Loucy (cell line): ENCODE measurements around the gene HAUS3.

Source experiments
- H2AFZ ChIP-seq: fragments of 200-600 bp; sonication (generic); 2 replicates; pipeline ENCODE4 v1.6.0; 2016; ENCODE audit warnings: antibody characterized with exemption, mild to moderate bottlenecking, low read length, moderate library complexity
- H3F3A ChIP-seq: fragments of 200-600 bp; 2 replicates; pipeline ENCODE4 v1.6.0; 2016; ENCODE audit warnings: antibody characterized with exemption, low read depth, mild to moderate bottlenecking
- H3K27me3 ChIP-seq: fragments of 200-600 bp; sonication (generic); 2 replicates; pipeline ENCODE4 v1.6.1; 2014; ENCODE audit warnings: low read length, mild to moderate bottlenecking; ENCODE audit not compliant: insufficient read depth, poor library complexity, severe bottlenecking
- H3K36me3 ChIP-seq: fragments of 200-600 bp; sonication (generic); 2 replicates; pipeline ENCODE4 v1.6.1; 2016; ENCODE audit warnings: low read length; ENCODE audit not compliant: insufficient read depth
- H3K4me1 ChIP-seq: fragments of 200-600 bp; sonication (generic); 2 replicates; pipeline ENCODE4 v1.5.1; 2014; ENCODE audit warnings: low read length, mild to moderate bottlenecking; ENCODE audit not compliant: insufficient read depth, poor library complexity, severe bottlenecking
- H3K4me2 ChIP-seq: fragments of 200-600 bp; sonication (generic); 2 replicates; pipeline ENCODE4 v1.6.0; 2014; ENCODE audit warnings: antibody characterized with exemption, low read length, low read depth, mild to moderate bottlenecking; ENCODE audit not compliant: poor library complexity, severe bottlenecking
- H3K4me3 ChIP-seq: fragments of 200-600 bp; sonication (generic); 2 replicates; pipeline ENCODE4 v1.5.1; 2014; ENCODE audit warnings: low read length, mild to moderate bottlenecking, mixed read lengths; ENCODE audit not compliant: poor library complexity, severe bottlenecking
- H3K79me2 ChIP-seq: fragments of 200-600 bp; sonication (generic); 2 replicates; pipeline ENCODE4 v1.6.1; 2014; ENCODE audit warnings: low read length; ENCODE audit not compliant: insufficient read depth
- H3K9ac ChIP-seq: fragments of 200-600 bp; sonication (generic); 2 replicates; pipeline ENCODE4 v1.6.0; 2014; ENCODE audit warnings: mild to moderate bottlenecking, low read depth, low read length, moderate library complexity; ENCODE audit not compliant: poor library complexity, severe bottlenecking
- H3K9me2 ChIP-seq: fragments of 200-600 bp; sonication (generic); replicated peaks from 2 replicates; pipeline ENCODE4 v1.6.1; 2016; ENCODE audit warnings: low read depth, low read length, mixed read lengths
- H3K9me3 ChIP-seq: fragments of 200-600 bp; sonication (generic); 2 replicates; pipeline ENCODE4 v1.6.1; 2014; ENCODE audit warnings: mild to moderate bottlenecking, antibody characterized with exemption, low read length, low read depth; ENCODE audit not compliant: insufficient read depth
- H4K20me1 ChIP-seq: fragments of 200-600 bp; sonication (generic); 2 replicates; pipeline ENCODE4 v1.6.0; 2014; ENCODE audit warnings: antibody characterized with exemption, low read length, mild to moderate bottlenecking; ENCODE audit not compliant: insufficient read depth, poor library complexity, severe bottlenecking
- CTCF ChIP-seq: fragments of 200-600 bp; sonication (generic); conservative IDR thresholded peaks from 2 replicates; pipeline ENCODE4 v1.5.1; 2014; ENCODE audit warnings: mild to moderate bottlenecking, antibody characterized with exemption, low read length
- EZH2phosphoT487 ChIP-seq: fragments of 200-600 bp; IDR thresholded peaks from 2 replicates; pipeline ENCODE4 v1.6.1; 2018; ENCODE audit warnings: antibody characterized with exemption, mild to moderate bottlenecking, moderate library complexity, borderline replicate concordance

Gene HAUS3

GRCh38 chr4:2256156-2256731 lies 14.3 kb upstream of the HAUS3 start:
- H2AFZ ChIP-seq: no peak overlapping the region
- H4K20me1 ChIP-seq: peaks cover 55% of the 10 kb centered on the region
- H3K4me2 ChIP-seq: no peak overlapping the region
- H3K79me2 ChIP-seq: peaks cover 54% of the 10 kb centered on the region
- no peak for TF ChIP-seq EZH2phosphoT487
- TF ChIP-seq CTCF: no peak
- H3K36me3 ChIP-seq: peaks cover 14% of the 10 kb centered on the region; the same call in 1 of the 2 replicates
- no peaks in the 10 kb centered on the region for H3K9me3 ChIP-seq
- no peaks in the 10 kb centered on the region for H3K9me2 ChIP-seq
- no peaks in the 10 kb centered on the region for H3F3A ChIP-seq
- H3K27me3 ChIP-seq: no peaks in the 10 kb centered on the region
- no peak overlapping the region for H3K4me3 ChIP-seq
- no peak overlapping the region for H3K9ac ChIP-seq
- H3K4me1 ChIP-seq: peaks cover 11% of the 10 kb centered on the region

GRCh38 chr4:2255501-2256155 lies 13.7 kb upstream of the HAUS3 start:
- H3K9me3 ChIP-seq: no peaks in the 10 kb centered on the region
- no peak overlapping the region for H3K4me2 ChIP-seq
- H4K20me1 ChIP-seq: peaks cover 49% of the 10 kb centered on the region
- no peaks in the 10 kb centered on the region for H3F3A ChIP-seq
- no peaks in the 10 kb centered on the region for H3K9me2 ChIP-seq
- no peak for TF ChIP-seq CTCF
- TF ChIP-seq EZH2phosphoT487: no peak
- peaks cover 48% of the 10 kb centered on the region for H3K79me2 ChIP-seq
- peaks cover 14% of the 10 kb centered on the region; the same call in 1 of the 2 replicates for H3K36me3 ChIP-seq
- H3K27me3 ChIP-seq: no peaks in the 10 kb centered on the region
- no peak overlapping the region for H3K9ac ChIP-seq
- H3K4me3 ChIP-seq: no peak overlapping the region
- H2AFZ ChIP-seq: no peak overlapping the region
- H3K4me1 ChIP-seq: peaks cover 10% of the 10 kb centered on the region

GRCh38 chr4:2254665-2255500 lies 13.0 kb upstream of the HAUS3 start:
- TF ChIP-seq CTCF: no peak
- no peak for TF ChIP-seq EZH2phosphoT487
- Histone ChIP-seq H2AFZ (no peak overlapping the region), H3K27me3 (no peaks in the 10 kb centered on the region), H3F3A (no peaks in the 10 kb centered on the region), H3K9me2 (no peaks in the 10 kb centered on the region), H4K20me1 (peaks cover 42% of the 10 kb centered on the region), H3K9ac (no peak overlapping the region), H3K4me2 (no peak overlapping the region), H3K79me2 (peaks cover 40% of the 10 kb centered on the region), H3K9me3 (no peaks in the 10 kb centered on the region), H3K4me3 (no peak overlapping the region), H3K36me3 (peaks cover 21% of the 10 kb centered on the region; the same call in 1 of the 2 replicates), H3K4me1 (peaks cover 2% of the 10 kb centered on the region)
